Uterus (tissue), 4 donors: ENCODE data around the gene EYA4. TPM values are rescaled to one million over a fixed set of nuclear protein-coding genes. Genes with fewer than 3 reads are reported as not detected.

Experiments used
- DNase-seq, 2 donors: peaks; one replicate each; pipeline ENCODE4 v3.0.0-alpha.2; 2019 to 2020
- H3K27ac ChIP-seq, 2 donors: fragments of 200-600 bp; sonication (generic); 1 replicate in 1 of 2; 2 replicates in 1 of 2; pipeline ENCODE4 v1.5.1; 2016 to 2018
- H3K27me3 ChIP-seq, 2 donors: fragments of 200-600 bp; sonication (generic); one replicate each; pipeline ENCODE4 v1.5.1; 2018 to 2019; ENCODE audit warnings: control low read depth in 1 of 2
- H3K36me3 ChIP-seq, 2 donors: fragments of 200-600 bp; sonication (generic); one replicate each; pipeline ENCODE4 v1.5.1; 2019; ENCODE audit warnings: control low read depth in 1 of 2
- H3K4me1 ChIP-seq, 2 donors: fragments of 200-600 bp; sonication (generic); one replicate each; pipeline ENCODE4 v1.5.1; 2018 to 2019; ENCODE audit warnings: control low read depth in 1 of 2
- H3K4me3 ChIP-seq, 2 donors: fragments of 200-600 bp; sonication (generic); 1 replicate in 1 of 2; 2 replicates in 1 of 2; pipeline ENCODE4 v1.5.1; 2018 to 2019; ENCODE audit warnings: mild to moderate bottlenecking in 1 of 2
- H3K9me3 ChIP-seq, 2 donors: fragments of 200-600 bp; sonication (generic); one replicate each; pipeline ENCODE4 v1.5.1; 2019; ENCODE audit warnings: control low read depth in 1 of 2
- POLR2A ChIP-seq, 2 donors: fragments of 450-650 bp; IDR thresholded peaks; one replicate each; pipeline ENCODE4 v1.6.1; 2016; ENCODE audit warnings: antibody characterized with exemption in 2 of 2, mild to moderate bottlenecking in 1 of 2, moderate library complexity in 1 of 2
- intact Hi-C: fragments of 100-400 bp; cut with DNase I; formaldehyde crosslinking; loops from one replicate; pipeline ENCODE4 v1.15.1; 2023; ENCODE audit warnings: low total_unique reads
- total RNA-seq, 4 donors: library from RNA; depleted of rRNA in 3 of 4; stranded (reverse); fragments of >200 nt in 3 of 4; gene quantifications; one replicate each; pipeline versions ENCODE4 v1.1.0 to v1.2.4, GENCODE V29; 2014 to 2023
- TF ChIP-seq, protein P1 (sequence below), 4 experiments: fragments of 200-600 bp in 2 of 4; fragments of 450-650 bp in 2 of 4; sonication (generic) in 2 of 4; IDR thresholded peaks; one replicate each; pipeline ENCODE4 v1.5.1; 2016 to 2019; ENCODE audit warnings: antibody characterized with exemption in 4 of 4, mild to moderate bottlenecking in 2 of 4, moderate library complexity in 1 of 4
- donor health status: DM: yes; HTN: yes; CAD: no.

The EYA4 gene
- total RNA-seq, 4 donors from 2014 or later: 2.0 to 8.8 (median 8.4) TPM; not detected in 1

DNA sequence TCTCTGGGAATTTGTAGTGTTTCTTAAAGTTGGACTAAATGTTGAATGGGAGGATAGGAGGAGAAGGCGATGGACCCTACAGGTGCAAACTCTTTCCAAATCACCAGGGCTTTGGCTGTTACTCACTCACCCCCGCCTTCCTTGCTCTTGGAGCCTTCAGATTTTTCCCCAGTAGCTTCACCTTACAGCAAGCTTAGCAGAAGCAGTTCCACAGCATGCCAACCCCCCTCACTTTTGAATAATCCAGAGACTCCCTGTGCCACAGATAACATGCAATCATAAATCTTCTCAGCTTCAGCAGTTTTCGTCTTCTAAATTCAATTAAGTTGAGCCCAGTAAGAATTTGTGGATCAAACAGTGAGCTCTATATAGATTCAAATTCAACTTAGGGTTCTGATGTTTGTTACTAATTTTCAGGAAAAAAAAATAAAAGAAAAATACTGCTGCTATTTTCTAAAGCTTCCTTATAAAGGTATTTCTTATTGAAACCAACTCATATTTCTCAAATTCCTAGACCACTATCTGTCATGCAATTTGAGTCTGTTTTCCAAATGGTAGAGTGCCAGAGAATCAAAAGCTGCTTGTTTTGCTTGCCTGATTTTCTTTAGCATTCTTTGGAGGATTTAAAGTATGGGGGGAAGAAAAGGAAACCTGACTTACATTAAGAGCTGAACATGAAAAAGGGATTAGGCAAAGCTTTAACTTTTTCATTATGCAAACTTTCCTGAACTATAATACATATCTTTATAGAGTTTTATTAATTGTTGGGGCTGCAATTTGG lies 166.4 kb downstream of the EYA4 start:
- no peaks in the 10 kb centered on the region for H3K36me3 ChIP-seq
- intact Hi-C loops: no loop called here
- no peaks in the 10 kb centered on the region for H3K9me3 ChIP-seq
- no peaks in the 10 kb centered on the region for H3K4me1 ChIP-seq
- DNase-seq: no peak
- no peak overlapping the region for H3K4me3 ChIP-seq
- TF ChIP-seq POLR2A (IDR thresholded peaks at IDR 0.05): no peak
- TF ChIP-seq, protein P1, sequence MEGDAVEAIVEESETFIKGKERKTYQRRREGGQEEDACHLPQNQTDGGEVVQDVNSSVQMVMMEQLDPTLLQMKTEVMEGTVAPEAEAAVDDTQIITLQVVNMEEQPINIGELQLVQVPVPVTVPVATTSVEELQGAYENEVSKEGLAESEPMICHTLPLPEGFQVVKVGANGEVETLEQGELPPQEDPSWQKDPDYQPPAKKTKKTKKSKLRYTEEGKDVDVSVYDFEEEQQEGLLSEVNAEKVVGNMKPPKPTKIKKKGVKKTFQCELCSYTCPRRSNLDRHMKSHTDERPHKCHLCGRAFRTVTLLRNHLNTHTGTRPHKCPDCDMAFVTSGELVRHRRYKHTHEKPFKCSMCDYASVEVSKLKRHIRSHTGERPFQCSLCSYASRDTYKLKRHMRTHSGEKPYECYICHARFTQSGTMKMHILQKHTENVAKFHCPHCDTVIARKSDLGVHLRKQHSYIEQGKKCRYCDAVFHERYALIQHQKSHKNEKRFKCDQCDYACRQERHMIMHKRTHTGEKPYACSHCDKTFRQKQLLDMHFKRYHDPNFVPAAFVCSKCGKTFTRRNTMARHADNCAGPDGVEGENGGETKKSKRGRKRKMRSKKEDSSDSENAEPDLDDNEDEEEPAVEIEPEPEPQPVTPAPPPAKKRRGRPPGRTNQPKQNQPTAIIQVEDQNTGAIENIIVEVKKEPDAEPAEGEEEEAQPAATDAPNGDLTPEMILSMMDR (IDR thresholded peaks at IDR 0.05): no peak
- no peak overlapping the region for H3K27ac ChIP-seq
- H3K27me3 ChIP-seq: no peaks in the 10 kb centered on the region

DNA sequence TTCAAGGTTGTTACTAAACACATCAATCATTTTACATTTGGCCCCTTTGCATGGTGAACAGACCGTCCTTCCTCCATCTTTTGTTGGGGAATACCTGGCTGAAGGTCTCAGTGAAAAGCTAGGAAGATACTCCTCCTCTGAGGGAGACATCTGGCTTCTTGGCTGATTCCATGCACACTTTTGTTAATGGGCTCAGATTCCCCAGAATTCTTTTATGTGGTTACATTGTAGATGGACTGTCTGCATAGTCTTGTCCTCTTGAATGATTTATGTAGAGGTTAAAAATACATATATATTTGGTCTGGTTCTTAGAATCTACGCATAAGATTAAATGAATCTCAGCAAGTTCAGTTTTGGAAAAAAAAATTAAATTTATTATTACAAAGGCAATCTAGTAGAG lies 167.0 kb downstream of the EYA4 start:
- Histone ChIP-seq H3K4me1 (no peaks in the 10 kb centered on the region), H3K9me3 (no peaks in the 10 kb centered on the region)
- TF ChIP-seq, protein P1 (IDR thresholded peaks at IDR 0.05): no peak
- no peak for TF ChIP-seq POLR2A (IDR thresholded peaks at IDR 0.05)

DNA sequence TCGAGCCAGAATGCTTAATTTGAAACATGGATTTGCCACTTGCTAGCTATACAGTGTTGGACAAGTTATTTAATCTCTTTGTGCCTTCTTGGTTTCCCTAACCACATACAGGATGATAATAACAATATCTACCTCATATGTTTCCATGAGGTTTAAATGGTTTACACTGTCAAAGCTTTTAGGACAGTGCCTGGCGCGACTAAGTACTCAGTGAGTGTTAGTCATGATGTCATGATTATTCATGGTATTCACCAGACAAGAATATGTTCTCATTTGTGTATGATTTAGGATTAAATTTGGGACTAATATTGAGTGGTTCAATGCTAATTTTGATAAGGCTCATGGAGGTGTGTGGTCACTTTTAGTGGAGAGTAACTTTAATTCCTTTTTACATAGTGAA lies 167.4 kb downstream of the EYA4 start:
- Histone ChIP-seq H3K9me3 (no peaks in the 10 kb centered on the region), H3K4me3 (no peak overlapping the region), H3K36me3 (no peaks in the 10 kb centered on the region), H3K27me3 (no peaks in the 10 kb centered on the region), H3K27ac (no peak overlapping the region), H3K4me1 (no peaks in the 10 kb centered on the region)
- intact Hi-C loops: no loop called here
- TF ChIP-seq POLR2A (IDR thresholded peaks at IDR 0.05): no peak
- TF ChIP-seq, protein P1 (IDR thresholded peaks at IDR 0.05): no peak
- no peak for DNase-seq

More for the DNA sequence above, 167.0 kb downstream of the EYA4 start:
- intact Hi-C loops: no loop called here
- DNase-seq: no peak
- H3K27ac ChIP-seq: no peak overlapping the region
- no peaks in the 10 kb centered on the region for H3K27me3 ChIP-seq
- no peaks in the 10 kb centered on the region for H3K36me3 ChIP-seq
- no peak overlapping the region for H3K4me3 ChIP-seq

DNA sequence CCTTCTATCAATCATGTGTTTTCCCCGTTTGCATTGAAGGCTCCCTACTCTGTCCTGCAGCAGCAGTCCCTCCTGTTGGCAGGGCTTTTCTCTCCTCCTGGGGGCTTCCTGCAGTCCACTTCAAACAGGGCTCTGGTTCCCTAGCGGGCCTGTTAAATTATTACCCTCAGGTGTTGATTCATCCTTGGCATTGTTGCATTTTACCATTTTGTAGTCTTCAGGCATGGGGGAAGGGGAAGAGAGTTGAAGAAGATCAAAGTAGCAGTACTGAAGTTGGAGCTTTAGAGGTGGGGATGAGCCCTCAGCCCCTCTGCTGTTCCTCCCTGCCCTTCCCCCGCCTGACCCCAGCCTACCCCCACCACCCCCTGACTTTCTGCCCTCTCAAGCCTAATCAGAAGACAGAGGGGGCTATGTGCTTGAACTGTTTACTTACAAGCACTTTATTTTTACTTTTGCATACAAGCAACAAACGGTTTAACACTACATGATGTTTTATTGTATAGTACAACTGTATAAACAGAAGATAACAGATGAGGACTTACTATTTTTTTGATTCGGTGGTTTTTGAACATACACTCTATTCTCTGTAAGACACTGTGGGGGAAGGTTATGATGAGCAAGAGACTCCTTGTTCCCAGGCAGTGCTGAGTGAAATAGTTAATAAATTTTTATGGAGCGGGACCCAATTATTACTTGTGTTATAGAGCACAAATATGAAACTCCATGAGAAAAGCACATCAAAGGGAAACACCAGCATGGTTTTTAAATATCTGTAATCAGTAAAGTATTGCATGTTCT lies 169.7 kb downstream of the EYA4 start:
- TF ChIP-seq, protein P1 (IDR thresholded peaks at IDR 0.05): no peak
- TF ChIP-seq POLR2A (IDR thresholded peaks at IDR 0.05): no peak
- H3K27me3 ChIP-seq: no peaks in the 10 kb centered on the region
- intact Hi-C loops: no loop called here
- no peaks in the 10 kb centered on the region for H3K4me1 ChIP-seq
- no peaks in the 10 kb centered on the region for H3K9me3 ChIP-seq
- no peak overlapping the region for H3K27ac ChIP-seq
- DNase-seq: no peak
- H3K4me3 ChIP-seq: no peak overlapping the region
- H3K36me3 ChIP-seq: no peaks in the 10 kb centered on the region

DNA sequence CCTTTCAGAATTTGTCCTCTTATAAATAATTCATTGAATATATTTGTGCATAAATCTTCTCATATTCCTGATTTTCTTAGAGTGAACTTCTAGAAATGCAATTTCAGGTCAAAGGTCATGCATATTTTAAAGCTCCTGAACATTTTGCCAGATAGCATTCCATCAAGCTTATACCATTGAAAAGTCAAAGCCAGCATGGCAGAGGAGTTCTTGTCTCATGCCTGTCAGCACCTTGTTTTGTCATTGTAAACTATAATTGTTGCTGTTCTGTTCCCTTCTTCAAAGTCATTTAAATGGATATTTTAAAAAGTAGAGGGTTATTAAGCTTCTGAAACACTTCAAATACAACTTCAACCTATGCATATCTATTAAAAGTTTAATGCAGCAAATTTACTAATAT lies 170.6 kb downstream of the EYA4 start:
- H3K27me3 ChIP-seq: no peaks in the 10 kb centered on the region
- no peaks in the 10 kb centered on the region for H3K4me1 ChIP-seq
- DNase-seq: no peak
- no peak for TF ChIP-seq POLR2A (IDR thresholded peaks at IDR 0.05)
- TF ChIP-seq, protein P1 (IDR thresholded peaks at IDR 0.05): no peak
- no peaks in the 10 kb centered on the region for H3K36me3 ChIP-seq
- no peaks in the 10 kb centered on the region for H3K9me3 ChIP-seq
- H3K4me3 ChIP-seq: no peak overlapping the region
- H3K27ac ChIP-seq: no peak overlapping the region
- intact Hi-C loops: no loop called here
